Left cardiac atrium (tissue), 4 donors: ENCODE data around the gene FSIP1. TPM values are rescaled to one million over a fixed set of nuclear protein-coding genes. Genes with fewer than 3 reads are reported as not detected.
A peak's percentile ranks its signal among the peaks of the same experiment; 100 is the strongest.

ENCODE experiments used
- ATAC-seq, 2 donors: fragments of 200-7000 bp; cut with Tn5 transposase; one replicate each; pipeline ENCODE4 v1.9.1; 2020; ENCODE audit warnings: mild to moderate bottlenecking in 2 of 2, moderate library complexity in 2 of 2
- DNase-seq: peaks from one replicate; pipeline ENCODE4 v3.0.0-alpha.2; 2020
- intact Hi-C, 2 donors: fragments of 100-400 bp; cut with DNase I; formaldehyde crosslinking; loops; one replicate each; pipeline versions ENCODE4 v1.14.1 to v1.15.1; 2022 to 2023
- total RNA-seq, 2 donors: library from RNA; stranded (reverse); fragmentation: NEBNext Ultra II Directional; extraction: Animal tissue kit (Norgen Biotek cat#: 25700); gene quantifications; one replicate each; pipeline ENCODE4 v1.2.1, GENCODE V29; 2021
- donor health status: DM: no; HTN: yes; CAD: no.
- donor health status: DM: no; HTN: yes; CAD: no; lungs with severe emphysema.
- donor health status: DM: yes; HTN: yes; CAD: no.
- donor health status: Dilated cardiomyopathy.

FSIP1 gene
- total RNA-seq, 2 donors from 2014 or later = 0.50 to 0.52 TPM

GRCh38 chr15:39555885-39556284 lies 226.8 kb downstream of the FSIP1 start:
- ATAC-seq (peak in 1 of 2 donors; percentile 64), DNase-seq (no peak)
- intact Hi-C loops = no loop called here

- no peak for ATAC-seq
- intact Hi-C loops = no loop called here
- DNase-seq = no peak
Measured at GRCh38 chr15:39554746-39555387, 227.8 kb downstream of the FSIP1 start.

- ATAC-seq (no peak), DNase-seq (no peak)
- intact Hi-C loops = no loop called here
Measured at GRCh38 chr15:39553947-39554693, 228.5 kb downstream of the FSIP1 start.

- no peak for ATAC-seq
Measured at GRCh38 chr15:39552556-39552955, 230.1 kb downstream of the FSIP1 start.

GRCh38 chr15:39551476-39551875 lies 231.2 kb downstream of the FSIP1 start:
- DNase-seq = no peak
- ATAC-seq = no peak
- intact Hi-C loops = no loop called here

More at GRCh38 chr15:39552556-39552955, 230.1 kb downstream of the FSIP1 start:
- intact Hi-C loops = no loop called here
- no peak for DNase-seq

Other genes starting within 250 kb of the FSIP1 start
- 100 to 1,000 TPM in 1 of 2 donors, 10 to 100 TPM in 1; 43.9 to 551 TPM for gene THBS1, start 201.8 kb downstream of the FSIP1 start, total RNA-seq
- gene GPR176, start 137.4 kb upstream of the FSIP1 start, total RNA-seq = 1 to 10 TPM; 2.9 to 4.8 TPM
- 10 to 100 TPM; 23.4 to 25.1 TPM for gene EIF2AK4, start 151.3 kb upstream of the FSIP1 start, total RNA-seq